ENCODE data around the gene TEX28. TPM values are rescaled to one million over a fixed set of nuclear protein-coding genes. Genes with fewer than 3 reads are reported as not detected.
A peak's percentile ranks its signal among the peaks of the same experiment; 100 is the strongest.
"Not testable (repeated sequence)": the region's sequence is repeated elsewhere in the genome, so short reads cannot be mapped to it uniquely, and the experiment has no call there.

The TEX28 gene
- total RNA-seq, 5 donors from 2014 or later (not counting 1 experiment from before 2014, with no cell fraction given) = not detected

GRCh38 chrX:154269245-154269644 lies 25.7 kb downstream of the TEX28 start:
- DNase-seq; H3K4me1 ChIP-seq (ENCODE audit: control insufficient read depth in 1 of 2, extremely low read depth in 1 of 2, insufficient read depth in 2 of 2, low read length in 2 of 2); H3K9me3 Mint-ChIP-seq; H3K27ac ChIP-seq (ENCODE audit: low read length); H3K27me3 Mint-ChIP-seq; H3K27me3 ChIP-seq (replicated peaks in 1 of 2; ENCODE audit: control insufficient read depth in 2 of 2, extremely low read depth in 1 of 2, insufficient read depth in 2 of 2, low read length in 1 of 2); H3K36me3 Mint-ChIP-seq; H3K4me3 Mint-ChIP-seq; H3K9me3 ChIP-seq; CTCF ChIA-PET; ATAC-seq (replicated peaks in 1 of 4); H3K4me1 Mint-ChIP-seq; POLR2A ChIA-PET; H3K27ac Mint-ChIP-seq; H3K4me3 ChIP-seq (ENCODE audit: control insufficient read depth in 1 of 2, extremely low read depth in 1 of 2, low read length in 1 of 2); H3K36me3 ChIP-seq (ENCODE audit: control insufficient read depth in 2 of 2, extremely low read depth in 1 of 2, insufficient read depth in 1 of 2, low read length in 1 of 2): not testable (repeated sequence)
- no CpG with 5 or more reads among the region's 3 CpGs for WGBS (ENCODE audit: insufficient coverage)

- POLR2A ChIA-PET; H3K4me3 ChIP-seq (ENCODE audit: control insufficient read depth in 1 of 2, extremely low read depth in 1 of 2, low read length in 1 of 2); H3K4me3 Mint-ChIP-seq; ATAC-seq (replicated peaks in 1 of 4); H3K36me3 Mint-ChIP-seq; H3K27me3 Mint-ChIP-seq; H3K27me3 ChIP-seq (replicated peaks in 1 of 2; ENCODE audit: control insufficient read depth in 2 of 2, extremely low read depth in 1 of 2, insufficient read depth in 2 of 2, low read length in 1 of 2); H3K9me3 Mint-ChIP-seq; DNase-seq; CTCF ChIA-PET; H3K27ac Mint-ChIP-seq; H3K4me1 Mint-ChIP-seq; H3K36me3 ChIP-seq (ENCODE audit: control insufficient read depth in 2 of 2, extremely low read depth in 1 of 2, insufficient read depth in 1 of 2, low read length in 1 of 2); H3K27ac ChIP-seq (ENCODE audit: low read length); H3K4me1 ChIP-seq (ENCODE audit: control insufficient read depth in 1 of 2, extremely low read depth in 1 of 2, insufficient read depth in 2 of 2, low read length in 2 of 2); H3K9me3 ChIP-seq: not testable (repeated sequence)
- no CpG with 5 or more reads among the region's 6 CpGs for WGBS (ENCODE audit: insufficient coverage)
Measured at GRCh38 chrX:154263072-154263471, 31.9 kb downstream of the TEX28 start.

- H3K4me1 ChIP-seq (ENCODE audit: control insufficient read depth in 1 of 2, extremely low read depth in 1 of 2, insufficient read depth in 2 of 2, low read length in 2 of 2); H3K4me1 Mint-ChIP-seq: not testable (repeated sequence)
Measured at GRCh38 chrX:154258711-154259110, 36.2 kb downstream of the TEX28 start.

GRCh38 chrX:154257282-154257681 lies 37.6 kb downstream of the TEX28 start, which contains the start of gene OPN1MW3:
OPN1MW3 (plus strand) TSS chrX:154257582; CDS start chrX:154257620, 38 bp downstream.
- H3K4me3 ChIP-seq (ENCODE audit: control insufficient read depth in 1 of 2, extremely low read depth in 1 of 2, low read length in 1 of 2); H3K4me1 Mint-ChIP-seq; H3K27me3 Mint-ChIP-seq; H3K36me3 Mint-ChIP-seq; ATAC-seq (replicated peaks in 1 of 4); H3K4me1 ChIP-seq (ENCODE audit: control insufficient read depth in 1 of 2, extremely low read depth in 1 of 2, insufficient read depth in 2 of 2, low read length in 2 of 2); H3K36me3 ChIP-seq (ENCODE audit: control insufficient read depth in 2 of 2, extremely low read depth in 1 of 2, insufficient read depth in 1 of 2, low read length in 1 of 2); POLR2A ChIA-PET; H3K9me3 ChIP-seq; H3K27ac Mint-ChIP-seq; H3K9me3 Mint-ChIP-seq; CTCF ChIA-PET; DNase-seq; H3K27ac ChIP-seq (ENCODE audit: low read length); H3K27me3 ChIP-seq (replicated peaks in 1 of 2; ENCODE audit: control insufficient read depth in 2 of 2, extremely low read depth in 1 of 2, insufficient read depth in 2 of 2, low read length in 1 of 2); H3K4me3 Mint-ChIP-seq: not testable (repeated sequence)
- WGBS (ENCODE audit: insufficient coverage) = no CpG with 5 or more reads among the region's 17 CpGs

More at GRCh38 chrX:154258711-154259110, 36.2 kb downstream of the TEX28 start:
- H3K27me3 Mint-ChIP-seq; H3K36me3 Mint-ChIP-seq; POLR2A ChIA-PET; H3K27me3 ChIP-seq (replicated peaks in 1 of 2; ENCODE audit: control insufficient read depth in 2 of 2, extremely low read depth in 1 of 2, insufficient read depth in 2 of 2, low read length in 1 of 2); H3K27ac Mint-ChIP-seq; H3K27ac ChIP-seq (ENCODE audit: low read length); H3K9me3 Mint-ChIP-seq; DNase-seq; H3K9me3 ChIP-seq; H3K4me3 ChIP-seq (ENCODE audit: control insufficient read depth in 1 of 2, extremely low read depth in 1 of 2, low read length in 1 of 2); H3K36me3 ChIP-seq (ENCODE audit: control insufficient read depth in 2 of 2, extremely low read depth in 1 of 2, insufficient read depth in 1 of 2, low read length in 1 of 2); H3K4me3 Mint-ChIP-seq; ATAC-seq (replicated peaks in 1 of 4); CTCF ChIA-PET: not testable (repeated sequence)
- no CpG with 5 or more reads among the region's 10 CpGs for WGBS (ENCODE audit: insufficient coverage)

GRCh38 chrX:154248076-154248475 lies 46.8 kb downstream of the TEX28 start:
- H3K27ac ChIP-seq (ENCODE audit: low read length); H3K27me3 Mint-ChIP-seq; H3K36me3 Mint-ChIP-seq; H3K4me3 Mint-ChIP-seq; POLR2A ChIA-PET; H3K4me1 Mint-ChIP-seq; H3K9me3 Mint-ChIP-seq; H3K4me3 ChIP-seq (ENCODE audit: control insufficient read depth in 1 of 2, extremely low read depth in 1 of 2, low read length in 1 of 2); H3K27ac Mint-ChIP-seq; H3K9me3 ChIP-seq; H3K27me3 ChIP-seq (replicated peaks in 1 of 2; ENCODE audit: control insufficient read depth in 2 of 2, extremely low read depth in 1 of 2, insufficient read depth in 2 of 2, low read length in 1 of 2); CTCF ChIA-PET; H3K4me1 ChIP-seq (ENCODE audit: control insufficient read depth in 1 of 2, extremely low read depth in 1 of 2, insufficient read depth in 2 of 2, low read length in 2 of 2); H3K36me3 ChIP-seq (ENCODE audit: control insufficient read depth in 2 of 2, extremely low read depth in 1 of 2, insufficient read depth in 1 of 2, low read length in 1 of 2); DNase-seq: not testable (repeated sequence)
- ATAC-seq (replicated peaks in 1 of 4) = peak in 1 of 4 experiments; percentile 0
- no CpG with 5 or more reads among the region's 10 CpGs for WGBS (ENCODE audit: insufficient coverage)

- H3K27me3 ChIP-seq (replicated peaks in 1 of 2; ENCODE audit: control insufficient read depth in 2 of 2, extremely low read depth in 1 of 2, insufficient read depth in 2 of 2, low read length in 1 of 2); H3K27ac ChIP-seq (ENCODE audit: low read length); CTCF ChIA-PET; H3K4me1 Mint-ChIP-seq; H3K4me1 ChIP-seq (ENCODE audit: control insufficient read depth in 1 of 2, extremely low read depth in 1 of 2, insufficient read depth in 2 of 2, low read length in 2 of 2); H3K9me3 Mint-ChIP-seq; H3K36me3 Mint-ChIP-seq; H3K9me3 ChIP-seq; POLR2A ChIA-PET; H3K4me3 Mint-ChIP-seq; H3K27ac Mint-ChIP-seq; DNase-seq; H3K36me3 ChIP-seq (ENCODE audit: control insufficient read depth in 2 of 2, extremely low read depth in 1 of 2, insufficient read depth in 1 of 2, low read length in 1 of 2); H3K4me3 ChIP-seq (ENCODE audit: control insufficient read depth in 1 of 2, extremely low read depth in 1 of 2, low read length in 1 of 2); H3K27me3 Mint-ChIP-seq: not testable (repeated sequence)
- peak; percentile 95 to 99 (median 98) for ATAC-seq (replicated peaks in 1 of 4)
- WGBS (ENCODE audit: insufficient coverage) = no CpG with 5 or more reads among the region's 17 CpGs
Measured at GRCh38 chrX:154247377-154248045, 47.4 kb downstream of the TEX28 start.

- ATAC-seq (replicated peaks in 1 of 4); DNase-seq; H3K9me3 ChIP-seq; H3K4me1 Mint-ChIP-seq; H3K27me3 ChIP-seq (replicated peaks in 1 of 2; ENCODE audit: control insufficient read depth in 2 of 2, extremely low read depth in 1 of 2, insufficient read depth in 2 of 2, low read length in 1 of 2); H3K27ac Mint-ChIP-seq; POLR2A ChIA-PET; H3K36me3 Mint-ChIP-seq; H3K36me3 ChIP-seq (ENCODE audit: control insufficient read depth in 2 of 2, extremely low read depth in 1 of 2, insufficient read depth in 1 of 2, low read length in 1 of 2); H3K27me3 Mint-ChIP-seq; H3K9me3 Mint-ChIP-seq; H3K4me3 ChIP-seq (ENCODE audit: control insufficient read depth in 1 of 2, extremely low read depth in 1 of 2, low read length in 1 of 2); H3K27ac ChIP-seq (ENCODE audit: low read length); H3K4me3 Mint-ChIP-seq; H3K4me1 ChIP-seq (ENCODE audit: control insufficient read depth in 1 of 2, extremely low read depth in 1 of 2, insufficient read depth in 2 of 2, low read length in 2 of 2): not testable (repeated sequence)
- CTCF ChIA-PET = interaction anchor here in 1 of 2 donors (0.7 kb wide), 1 partner anchor 145 kb away, joined by 3 read pairs; no protein-coding TSS in a partner anchor
- 73% methylated on average over 2 of the region's 8 CpGs for WGBS (ENCODE audit: insufficient coverage)
Measured at GRCh38 chrX:154239982-154240503, 54.9 kb downstream of the TEX28 start.
